GOT3 (cell line): ENCODE measurements around the gene SUFU.

Experiments
- DNase-seq: peaks from one replicate; lab custom pipeline; 2025; ENCODE audit warnings: mixed read lengths; lab: John Stamatoyannopoulos, UW

The SUFU gene

DNA sequence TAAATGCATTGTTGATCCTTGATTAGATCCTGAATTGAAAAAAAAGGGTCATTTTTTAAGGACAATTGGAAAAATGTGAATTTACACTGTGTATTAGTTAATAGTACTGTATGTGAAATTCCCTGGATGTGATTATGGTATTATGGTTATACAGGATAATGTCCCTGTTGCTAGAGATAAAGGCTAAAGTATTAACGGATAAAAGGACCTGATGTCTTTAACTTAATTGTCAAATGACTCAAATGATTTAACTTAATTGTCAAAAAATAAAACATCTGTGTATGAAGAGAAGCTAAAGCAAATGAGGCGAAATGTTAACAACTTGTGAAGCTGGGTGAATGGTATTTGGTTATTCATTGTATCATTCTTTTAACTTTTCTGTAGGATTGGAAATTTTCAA lies 48.8 kb downstream of the SUFU start:
- no peak for DNase-seq

DNA sequence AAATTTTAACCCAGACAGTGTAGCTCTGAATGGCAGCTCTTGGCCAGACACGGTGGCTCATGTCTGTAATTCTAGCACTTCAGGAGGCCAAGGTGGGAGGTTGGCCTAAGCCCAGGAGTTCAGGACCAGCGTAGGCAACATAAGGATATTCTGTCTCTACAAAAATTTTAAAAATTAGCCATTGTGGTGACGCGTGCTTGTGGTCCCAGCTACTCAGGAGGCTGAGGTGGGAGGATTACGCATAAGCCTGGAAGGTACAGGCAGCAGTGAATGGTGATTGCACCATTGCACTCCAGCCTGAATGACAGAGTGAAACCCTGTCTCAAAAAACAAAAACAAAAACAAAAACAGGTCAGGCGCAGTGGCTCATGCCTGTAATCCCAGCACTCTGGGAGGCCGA lies 50.0 kb downstream of the SUFU start:
- no peak for DNase-seq

DNA sequence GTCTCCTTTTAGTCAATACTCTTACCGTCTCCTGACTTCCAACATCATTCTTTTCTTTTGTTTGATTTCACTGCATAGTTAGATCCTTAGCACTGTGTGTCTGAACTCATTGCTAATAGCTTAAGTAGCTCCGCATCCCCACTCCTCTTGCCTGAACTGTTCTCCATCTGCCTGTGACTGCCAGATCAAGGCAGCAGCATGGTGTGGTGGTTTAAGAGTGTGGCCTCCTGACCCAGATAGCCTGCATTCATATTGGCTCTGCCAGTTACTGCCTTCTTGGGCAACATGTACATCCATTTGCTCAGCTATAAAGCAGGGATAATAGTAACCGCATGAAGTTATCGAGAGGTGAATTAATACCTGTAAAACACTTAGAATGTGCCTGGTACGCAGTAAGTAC lies 50.8 kb downstream of the SUFU start:
- no peak for DNase-seq

DNA sequence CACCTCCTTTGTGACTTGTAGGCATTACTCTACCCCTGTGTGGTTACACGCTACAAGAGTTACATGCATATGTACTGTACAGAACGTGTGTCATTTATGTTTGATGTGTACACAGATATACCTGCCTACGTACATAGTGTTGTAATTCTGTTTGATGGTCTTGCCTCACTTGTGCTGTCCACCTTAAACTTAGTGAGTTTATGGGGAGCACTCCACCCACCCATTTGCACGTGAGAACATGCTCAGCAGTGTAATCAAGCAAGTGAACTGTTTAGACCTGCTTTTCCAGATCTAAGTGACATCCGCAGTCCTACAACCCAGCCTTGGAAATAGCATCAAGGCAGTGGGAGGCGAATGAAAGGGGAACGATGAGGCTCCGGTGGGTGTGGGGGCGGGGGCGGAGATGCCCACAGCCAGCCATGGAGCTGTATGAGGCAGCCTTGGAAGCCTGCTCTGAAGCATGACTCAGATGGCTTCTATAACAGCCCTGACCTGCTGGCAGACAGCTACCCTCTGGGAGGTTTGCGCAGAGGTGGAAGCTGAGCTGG lies 52.1 kb downstream of the SUFU start:
- DNase-seq = no peak

DNA sequence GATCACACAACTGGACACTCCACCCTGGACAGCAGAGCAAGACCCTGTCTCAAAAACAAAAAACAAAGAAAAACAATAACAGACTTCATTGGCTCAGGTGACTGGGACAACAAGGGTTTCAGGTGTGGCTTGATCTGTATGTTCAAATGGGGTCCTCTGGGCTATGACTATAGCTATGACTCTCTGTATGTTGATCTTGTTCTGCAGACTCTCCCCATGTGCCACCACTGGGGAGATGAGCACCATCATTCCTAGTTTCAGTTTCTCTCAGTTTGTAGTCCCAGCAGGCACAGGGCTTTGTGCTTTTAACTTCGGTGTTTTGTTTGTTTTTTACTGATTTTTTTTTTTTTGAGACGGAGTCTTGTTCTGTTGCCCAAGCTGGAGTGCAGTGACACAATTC lies 53.8 kb downstream of the SUFU start:
- no peak for DNase-seq

DNA sequence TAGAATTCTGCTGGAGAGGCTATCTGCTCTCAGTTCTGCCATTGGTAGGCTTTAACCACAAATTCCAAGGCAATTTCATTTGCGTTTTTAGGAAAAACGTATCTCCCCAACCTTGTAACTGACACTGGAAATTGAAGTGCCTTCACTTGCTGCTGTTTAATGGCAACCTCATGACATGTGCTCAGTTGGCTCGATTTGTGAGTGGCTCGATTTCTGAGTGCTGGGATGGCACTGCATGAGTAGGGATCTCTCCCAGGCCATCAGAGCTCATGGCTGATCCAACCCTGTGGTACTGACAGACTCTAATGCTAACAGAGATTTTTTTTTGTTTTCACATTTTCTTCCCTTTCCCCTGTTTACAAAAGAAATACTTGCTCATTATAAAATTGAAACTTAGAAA lies 56.0 kb downstream of the SUFU start:
- no peak for DNase-seq

DNA sequence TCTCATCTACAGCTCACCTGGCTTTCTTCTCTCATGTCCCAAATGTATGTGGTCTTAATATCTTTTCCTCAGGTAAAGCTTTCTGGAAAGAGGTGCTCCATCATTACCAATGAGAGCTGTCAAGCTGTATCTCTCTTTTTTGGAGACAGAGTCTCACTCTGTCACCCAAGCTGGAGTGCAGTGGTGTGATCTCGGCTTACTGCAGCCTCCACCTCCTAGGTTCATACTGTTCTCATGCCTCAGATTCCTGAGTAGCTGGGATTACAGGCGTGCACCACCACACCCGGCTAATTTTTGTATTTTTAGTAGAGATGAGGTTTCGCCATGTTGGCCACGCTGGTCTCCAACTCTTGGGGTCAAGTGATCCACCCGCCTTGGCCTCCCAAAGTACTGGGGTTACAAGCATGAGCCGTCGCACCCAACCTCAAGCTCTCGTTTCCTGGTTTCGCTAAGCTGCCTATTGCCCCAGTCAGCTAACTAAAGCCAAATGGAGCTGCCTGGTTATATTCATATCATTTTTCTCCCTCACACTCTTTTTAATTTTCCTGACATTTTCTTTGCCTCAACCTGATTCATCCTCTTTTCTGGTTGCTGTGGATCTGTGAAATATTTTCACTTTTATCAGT lies 60.5 kb downstream of the SUFU start:
- DNase-seq = no peak

DNA sequence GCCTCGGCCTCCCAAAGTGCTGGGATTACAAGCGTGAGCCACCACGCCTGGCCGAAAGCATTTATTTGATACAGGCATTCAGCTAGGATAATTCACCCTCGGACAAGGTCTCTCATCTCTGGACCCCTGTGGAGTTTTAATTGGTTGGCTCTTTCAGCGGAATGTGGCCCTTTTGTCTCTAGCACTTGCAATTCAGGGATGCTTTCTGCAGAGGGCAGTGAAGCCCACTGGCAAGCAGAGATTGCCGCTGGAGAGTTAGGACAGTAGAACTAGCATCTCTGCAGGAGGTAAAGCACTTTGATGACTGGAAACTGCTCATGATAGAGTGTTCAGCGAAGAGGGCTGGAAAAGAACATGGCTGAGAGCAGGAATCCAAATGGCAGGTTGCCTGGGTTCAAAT lies 62.0 kb downstream of the SUFU start:
- no peak for DNase-seq

DNA sequence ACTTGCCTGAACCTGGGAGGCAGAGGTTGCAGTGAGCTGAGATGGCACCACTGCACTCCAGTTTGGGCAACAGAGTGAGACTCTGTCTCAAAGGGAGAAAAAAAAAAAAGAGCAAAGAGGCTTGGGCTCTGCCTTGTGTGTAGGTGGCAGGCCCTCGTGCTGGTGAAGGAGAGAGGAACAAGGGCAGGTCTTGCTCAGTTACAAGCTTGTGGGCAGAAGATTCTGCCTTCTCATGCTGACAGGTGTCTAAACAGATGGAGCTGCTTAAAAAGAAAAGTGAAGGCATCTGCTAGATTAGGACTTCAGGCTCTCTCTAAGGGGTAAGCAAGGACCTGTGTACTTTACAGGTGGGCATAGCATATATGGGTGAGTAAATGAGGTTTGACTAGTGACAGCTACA lies 75.0 kb downstream of the SUFU start:
- no peak for DNase-seq

DNA sequence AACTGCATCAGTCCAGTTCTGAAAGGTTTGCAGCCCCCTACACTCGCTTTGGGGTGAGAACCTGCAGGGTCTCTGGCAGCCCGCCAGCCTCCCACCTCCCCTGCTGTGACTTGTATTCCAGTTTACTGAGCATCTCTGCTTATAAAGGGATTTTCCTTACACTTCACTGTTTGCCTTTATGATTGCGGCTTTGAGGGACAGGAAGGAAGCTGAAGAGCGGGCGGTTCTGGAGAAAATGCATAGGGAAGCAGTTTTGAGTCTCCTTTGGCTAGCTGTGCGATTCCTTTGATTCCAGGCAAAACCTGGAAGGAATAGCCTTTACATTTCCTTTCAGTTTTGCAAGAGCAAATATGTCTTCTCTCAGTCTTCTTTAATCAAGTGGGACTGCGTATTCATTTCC lies 75.6 kb downstream of the SUFU start:
- DNase-seq = no peak

DNA sequence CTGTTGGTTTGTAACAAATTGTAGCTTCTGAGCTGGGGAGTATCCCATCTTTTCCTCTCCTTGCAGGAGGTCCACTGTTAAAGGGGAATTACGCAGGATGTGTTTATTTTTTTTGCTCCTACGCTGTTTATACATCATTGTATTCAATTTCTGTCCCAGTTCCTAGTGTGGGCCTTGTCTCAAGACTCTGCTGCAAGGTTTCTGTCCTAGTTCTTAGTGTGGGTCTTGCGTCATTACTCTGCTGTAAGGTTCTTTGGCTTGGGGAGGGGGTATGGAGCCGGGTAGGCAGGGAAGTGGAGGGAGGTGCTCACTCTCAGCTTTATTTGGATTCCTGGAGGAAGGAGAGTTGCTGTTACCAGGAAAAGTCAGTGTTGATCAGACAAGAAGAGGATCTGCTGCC lies 76.5 kb downstream of the SUFU start:
- DNase-seq = no peak

DNA sequence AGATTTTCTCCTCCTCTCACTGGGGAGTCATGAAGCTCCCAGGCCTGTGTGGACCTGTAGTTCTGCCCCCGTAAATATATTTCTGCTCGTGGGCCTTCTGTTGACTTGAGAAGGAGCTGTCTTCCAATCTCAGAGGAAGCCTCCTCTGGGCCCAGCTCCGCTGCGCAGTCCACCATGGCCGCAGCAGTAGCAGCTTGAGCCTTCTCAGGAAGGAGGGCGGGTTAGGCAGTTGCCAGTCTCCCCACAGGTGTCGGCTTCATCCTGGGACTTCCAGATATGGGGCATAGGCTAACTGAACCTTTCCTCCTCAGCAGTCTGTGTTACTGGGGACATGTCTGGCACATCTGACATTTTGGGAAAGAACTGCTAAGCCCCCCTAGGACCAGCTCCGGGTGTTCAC lies 77.6 kb downstream of the SUFU start:
- DNase-seq = no peak

DNA sequence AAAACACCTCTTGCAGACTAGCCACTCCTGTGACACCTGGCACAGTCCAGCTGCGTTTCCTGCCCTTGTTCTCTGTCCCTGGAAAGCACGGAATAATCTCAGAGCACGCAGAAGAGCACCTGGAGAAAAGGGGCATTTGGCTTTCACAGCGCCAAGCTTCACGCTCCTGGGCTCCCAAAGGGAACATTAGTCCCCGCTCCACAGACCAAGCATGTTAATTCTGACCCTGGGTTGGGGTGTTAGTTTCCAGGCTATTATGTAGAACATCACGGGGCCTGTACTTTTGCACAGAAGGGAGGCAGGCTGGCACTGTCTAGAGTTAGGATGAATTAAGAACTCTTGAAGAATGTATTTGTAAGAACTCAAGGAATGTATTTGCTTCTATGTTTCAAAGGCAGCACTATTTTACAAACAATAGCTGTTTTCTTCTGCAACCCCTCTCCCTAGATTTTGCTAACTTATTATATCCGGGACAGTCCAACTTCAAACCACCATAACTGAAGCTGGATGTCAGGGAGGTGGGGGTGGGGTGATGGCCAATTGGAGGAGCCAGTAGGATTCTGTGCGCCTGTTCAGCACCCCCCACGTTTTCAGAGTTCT lies 78.3 kb downstream of the SUFU start:
- no peak for DNase-seq

DNA sequence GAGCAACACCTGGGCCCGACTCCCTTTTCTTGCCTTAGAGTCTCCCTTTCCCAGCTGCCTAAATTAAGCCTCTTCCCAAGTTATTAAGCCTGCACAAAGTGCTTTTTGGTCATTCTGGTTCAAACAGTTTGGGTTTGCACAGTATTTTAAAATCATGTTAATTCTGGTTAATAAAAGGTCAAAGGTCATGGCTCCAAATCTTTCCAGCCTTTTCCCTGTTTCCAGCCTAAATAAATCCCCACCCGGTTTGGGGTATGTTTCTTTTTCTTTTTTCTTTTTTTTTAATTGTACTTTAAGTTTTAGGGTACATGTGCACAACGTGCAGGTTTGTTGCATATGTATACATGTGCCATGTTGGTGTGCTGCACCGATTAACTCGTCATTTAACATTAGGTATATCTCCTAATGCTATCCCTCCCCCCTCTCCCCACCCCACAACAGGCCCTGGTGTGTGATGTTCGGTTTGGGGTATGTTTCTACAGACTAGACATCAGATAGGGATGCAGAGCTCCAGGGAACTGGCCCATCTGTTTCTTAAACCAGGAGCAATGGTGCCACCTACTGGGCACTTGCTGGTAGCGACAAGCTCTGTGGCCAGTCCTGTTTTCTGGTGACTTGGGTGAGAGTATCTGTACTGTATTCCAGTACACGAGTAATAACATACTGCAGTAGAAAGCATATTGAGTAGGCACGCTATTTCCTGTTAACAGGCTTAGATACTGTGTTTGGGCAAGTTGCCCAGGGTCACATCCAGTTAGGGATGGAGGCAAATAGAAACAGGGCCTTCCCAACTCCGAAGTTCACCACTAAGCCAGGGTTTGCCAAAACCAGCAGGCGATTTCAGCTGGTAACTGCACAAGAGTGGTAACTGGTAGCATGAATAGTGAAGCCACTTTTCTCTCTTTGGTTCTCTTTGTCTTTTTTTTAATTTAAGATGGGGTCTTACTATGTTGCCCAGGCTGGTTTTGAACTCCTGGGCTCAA lies 80.0 kb downstream of the SUFU start:
- no peak for DNase-seq

DNA sequence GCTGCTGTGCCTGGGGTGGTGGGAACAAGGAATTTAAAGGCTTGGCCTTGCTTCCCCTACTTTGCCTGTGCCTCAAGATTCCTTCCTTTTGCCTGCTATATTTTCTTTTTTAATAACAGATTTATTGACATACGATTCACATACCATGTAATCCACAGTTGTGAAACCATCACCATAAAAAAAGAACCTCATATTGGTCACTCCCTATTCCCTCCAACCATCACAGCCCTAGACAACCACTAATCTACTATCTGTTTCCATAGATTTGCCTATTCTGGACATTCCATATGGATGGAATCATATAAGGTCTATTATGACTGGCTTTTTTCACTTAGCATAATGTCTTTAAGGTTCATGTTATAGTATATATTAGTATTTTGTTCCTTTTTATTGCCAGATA lies 81.3 kb downstream of the SUFU start:
- DNase-seq = no peak

DNA sequence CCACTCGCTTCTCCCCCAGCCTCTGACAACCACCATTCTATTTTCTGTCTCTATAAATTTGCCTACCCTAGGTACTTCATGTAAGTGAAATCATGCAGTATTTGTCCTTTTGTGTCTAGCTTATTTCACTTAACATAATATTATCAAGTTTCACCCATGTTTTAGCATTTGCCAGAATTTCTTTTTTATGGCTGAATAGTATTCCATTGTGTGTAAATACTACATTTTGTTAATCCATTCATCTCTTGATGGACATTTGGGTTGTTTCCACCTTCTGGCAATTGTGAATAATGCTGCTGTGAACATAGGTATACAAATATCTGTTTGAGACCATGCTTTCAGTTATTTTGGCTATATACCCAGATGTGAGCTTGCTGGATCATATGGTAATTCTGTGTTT lies 83.1 kb downstream of the SUFU start:
- no peak for DNase-seq

DNA sequence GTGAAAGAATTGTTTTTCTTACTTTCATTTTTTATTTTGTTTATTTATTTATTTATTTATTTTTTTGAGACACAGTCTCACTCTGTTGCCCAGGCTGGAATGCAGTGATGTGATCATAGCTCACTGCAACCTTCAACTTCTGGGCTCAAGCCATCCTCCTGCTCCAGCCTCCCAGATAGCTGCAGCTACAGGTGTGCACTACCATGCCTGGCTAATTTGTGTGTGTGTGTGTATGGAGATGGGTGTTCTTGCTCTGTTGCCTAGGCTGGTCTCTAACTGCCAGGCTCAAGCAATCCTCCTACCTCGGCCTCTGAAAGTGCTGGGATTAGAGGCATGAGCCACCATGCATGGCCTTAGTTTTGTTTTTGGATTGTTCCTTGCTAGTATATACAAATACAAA lies 85.1 kb downstream of the SUFU start:
- DNase-seq = no peak

DNA sequence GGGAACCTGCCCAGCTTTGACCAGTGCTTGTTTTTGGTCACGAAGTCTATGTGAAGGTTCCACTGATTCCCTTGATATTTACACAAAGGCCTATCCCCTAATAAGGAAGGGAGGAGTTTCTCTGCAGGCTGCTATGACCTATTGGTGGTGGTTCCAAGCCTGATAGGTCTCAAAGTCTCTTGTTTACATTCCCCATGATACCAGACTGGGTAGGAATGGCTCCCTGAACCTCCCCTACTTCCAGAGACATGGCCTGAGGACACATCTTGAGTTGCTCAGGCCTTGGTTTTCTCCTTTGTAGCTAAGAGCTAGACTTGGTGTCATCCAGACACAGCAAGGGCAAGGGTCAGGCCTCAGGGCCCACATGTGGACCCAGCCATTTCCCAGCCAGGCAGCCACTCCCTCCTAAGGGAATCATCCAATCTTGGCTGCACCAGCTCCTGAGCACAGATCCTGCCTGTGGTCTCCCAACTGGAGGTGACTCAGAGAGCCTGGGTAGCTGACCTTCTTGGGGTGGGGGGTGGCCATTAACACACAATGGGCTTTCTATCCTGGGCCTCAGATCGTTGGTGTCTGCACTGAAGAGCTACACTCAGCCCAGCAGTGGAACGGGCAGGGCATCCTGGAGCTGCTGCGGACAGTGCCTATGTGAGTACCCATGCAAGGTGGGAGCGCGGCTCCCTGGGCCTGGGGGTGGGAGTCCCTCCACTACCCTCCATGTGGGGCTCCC lies 89.5 kb downstream of the SUFU start:
- DNase-seq = no peak

DNA sequence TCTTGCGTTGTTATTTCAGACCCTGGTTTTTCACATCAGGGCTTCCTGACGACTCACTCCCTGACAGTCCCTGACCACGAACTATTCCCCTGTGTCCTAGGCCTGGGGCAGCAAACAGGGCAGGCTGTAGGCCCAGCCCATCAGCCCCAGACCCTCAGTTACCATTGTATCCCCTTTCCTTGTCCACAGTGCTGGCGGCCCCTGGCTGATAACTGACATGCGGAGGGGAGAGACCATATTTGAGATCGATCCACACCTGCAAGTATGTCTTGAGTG lies 90.0 kb downstream of the SUFU start:
- no peak for DNase-seq

DNA sequence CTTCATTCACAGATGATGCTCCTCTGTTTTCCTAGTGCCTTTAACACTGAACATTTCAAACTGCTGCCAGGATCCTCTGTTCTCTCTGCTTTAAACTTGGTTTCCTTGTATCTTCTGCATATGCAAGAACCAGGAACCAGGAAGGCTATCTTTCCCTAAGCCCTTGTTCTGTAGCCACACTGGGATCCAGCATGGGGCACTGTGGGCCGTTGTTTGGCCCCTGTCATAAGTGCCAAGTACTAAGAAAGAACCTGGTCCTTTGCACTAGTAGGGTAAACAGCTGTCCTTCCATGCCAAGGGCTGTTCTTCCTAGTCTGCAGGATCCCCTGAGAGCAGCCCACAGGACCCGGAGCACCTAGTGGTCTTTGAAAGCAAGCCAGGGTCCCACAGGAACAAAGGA lies 91.5 kb downstream of the SUFU start:
- no peak for DNase-seq

DNA sequence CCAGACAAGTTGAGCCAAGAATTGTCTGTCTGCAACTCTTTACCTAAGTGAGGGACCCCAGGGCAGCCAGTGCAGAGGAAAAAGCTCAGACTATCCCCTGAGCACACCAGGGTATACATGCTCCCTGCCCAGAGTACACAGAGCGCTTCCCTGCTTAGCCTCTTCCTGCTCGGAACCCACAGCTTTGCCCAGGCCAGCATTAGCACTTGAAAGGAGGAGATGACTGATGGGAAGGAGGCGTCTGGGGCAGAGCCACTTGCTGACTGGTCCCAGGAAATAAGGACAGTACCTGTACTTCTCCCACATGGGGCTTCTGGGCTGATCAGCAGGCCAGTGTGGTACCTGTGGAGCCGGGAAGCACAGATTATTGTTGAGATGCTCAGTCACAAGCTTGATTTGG lies 92.1 kb downstream of the SUFU start:
- no peak for DNase-seq

DNA sequence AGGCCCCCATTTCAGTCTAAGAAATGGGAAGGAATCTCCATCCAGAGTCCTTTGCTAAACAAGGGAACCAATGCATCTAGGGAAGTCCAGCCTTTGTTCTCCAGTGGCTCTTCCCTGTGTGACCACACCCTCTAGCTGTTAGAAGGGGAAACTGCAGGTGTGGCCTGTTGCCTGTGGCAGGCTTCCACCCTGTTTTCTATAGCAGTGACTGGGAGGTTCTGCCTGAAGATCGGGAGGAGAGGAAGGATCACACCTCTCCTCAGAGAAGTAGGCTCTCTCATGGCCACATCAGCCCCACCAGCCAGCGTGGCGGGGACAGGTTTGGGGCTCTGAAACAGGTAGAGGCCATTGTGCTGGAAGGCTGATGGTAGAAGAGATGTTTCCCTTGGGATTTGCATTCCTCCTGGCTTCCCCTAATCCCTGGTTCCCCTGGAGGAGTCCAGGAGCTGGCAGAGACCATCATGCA lies 92.8 kb downstream of the SUFU start:
- no peak for DNase-seq
